Stomach (tissue), 9 donors: ENCODE results near the gene FASTKD3. TPM values are rescaled to one million over a fixed set of nuclear protein-coding genes. Genes with fewer than 3 reads are reported as not detected.

Experiments
- DNase-seq, 2 donors: peaks; one replicate each; pipeline versions ENCODE4 v3.0.0 to v3.0.0-alpha.2; 2013 to 2019
- H3K27ac ChIP-seq, 5 donors: fragments of 200-600 bp in 4 of 5; sonication (generic) in 4 of 5; one replicate each; pipeline ENCODE4 v1.5.1; 2013 to 2019; ENCODE audit warnings: mild to moderate bottlenecking in 1 of 5, moderate library complexity in 1 of 5
- H3K27me3 ChIP-seq, 3 donors: fragments of 200-600 bp; sonication (generic); one replicate each; pipeline ENCODE4 v1.5.1; 2017 to 2019; ENCODE audit warnings: mixed run types in 1 of 3
- H3K36me3 ChIP-seq, 4 donors: fragments of 200-600 bp; sonication (generic); 1 replicate in 3 of 4; 2 replicates in 1 of 4; pipeline ENCODE4 v1.5.1; 2016 to 2019
- H3K4me1 ChIP-seq, 4 donors: fragments of 200-600 bp; sonication (generic); one replicate each; pipeline ENCODE4 v1.5.1; 2016 to 2019
- H3K4me3 ChIP-seq, 4 donors: fragments of 200-600 bp; sonication (generic) in 3 of 4; one replicate each; pipeline ENCODE4 v1.5.1; 2016 to 2019; ENCODE audit warnings: mild to moderate bottlenecking in 1 of 4
- H3K9me3 ChIP-seq, 4 donors: fragments of 200-600 bp; sonication (generic); one replicate each; pipeline ENCODE4 v1.5.1; 2016 to 2019
- EP300 ChIP-seq: sonication (generic); formaldehyde crosslinking; IDR thresholded peaks from one replicate; pipeline ENCODE4 v1.6.1; 2017; ENCODE audit warnings: antibody characterized with exemption
- POLR2A ChIP-seq, 4 donors: fragments of 450-650 bp; IDR thresholded peaks; one replicate each; pipeline ENCODE4 v1.6.1; 2016; ENCODE audit warnings: antibody characterized with exemption in 4 of 4, control low read depth in 2 of 4, mild to moderate bottlenecking in 1 of 4, moderate library complexity in 1 of 4
- POLR2AphosphoS5 ChIP-seq, 3 donors: sonication (generic); formaldehyde crosslinking; IDR thresholded peaks; one replicate each; pipeline ENCODE4 v1.6.1; 2016; ENCODE audit warnings: antibody characterized with exemption in 3 of 3
- WGBS, 5 donors: extraction: QIAGEN DNeasy Blood & Tissue Kit in 3 of 5; methylation state at CpG; one replicate each; pipeline versions ENCODE4 v1.1.5 to v1.1.7; 2013 to 2018; 5-methylcytosine and 5-hydroxymethylcytosine counted together
- intact Hi-C: fragments of 100-400 bp; cut with DNase I; formaldehyde crosslinking; loops from one replicate; pipeline ENCODE4 v1.15.1; 2023; ENCODE audit warnings: low total_unique reads
- polyA plus RNA-seq, 3 donors: library from polyadenylated mRNA; stranded (reverse); fragments of 200-250 nt; gene quantifications; one replicate each; pipeline ENCODE4 v1.2.3, GENCODE V29; 2013
- total RNA-seq, 5 donors: library from RNA; depleted of rRNA; stranded (reverse); fragments of >200 nt; gene quantifications; one replicate each; pipeline versions ENCODE4 v1.1.0 to v1.2.3, GENCODE V29; 2014 to 2016
- TF ChIP-seq, protein P1 (sequence below), 7 experiments: fragments of 450-650 bp in 4 of 7; fragments of 200-600 bp in 3 of 7; sonication (generic) in 3 of 7; IDR thresholded peaks; one replicate each; pipeline ENCODE4 v1.5.1; 2016 to 2019; ENCODE audit warnings: antibody characterized with exemption in 7 of 7, control low read depth in 2 of 7, mild to moderate bottlenecking in 1 of 7
- donor health status: healthy with polysubstance abuse.
- donor health status: Bipolar disorder and iron deficiency.
- donor health status: healthy.

FASTKD3 gene
- total and polyA plus RNA-seq, 8 donors = 0.58 to 13.0 (median 9.9) TPM; not detected in 1

DNA sequence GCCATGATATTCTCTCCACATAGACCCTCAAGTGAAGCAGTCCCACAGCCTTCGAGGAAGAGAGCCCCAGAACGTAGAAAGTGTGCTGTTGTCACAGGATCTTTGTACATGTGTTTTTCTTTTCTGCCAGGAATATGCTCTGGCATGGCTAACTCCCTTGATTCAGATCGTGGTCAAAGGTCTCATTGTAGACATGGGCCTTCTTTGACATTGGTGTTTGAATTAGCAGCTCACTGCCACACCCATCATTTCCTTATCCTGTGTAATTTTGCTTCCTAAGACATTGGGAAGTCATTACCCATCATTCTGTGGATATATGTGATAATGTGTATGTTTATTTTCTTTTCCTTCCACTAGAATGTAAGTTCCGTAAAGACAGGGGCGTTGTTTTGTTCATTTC lies 25.6 kb upstream of the FASTKD3 start:
- Histone ChIP-seq H3K9me3 (no peaks in the 10 kb centered on the region), H3K4me3 (no peak overlapping the region), H3K36me3 (peaks cover 65 to 100% (median 97%) of the 10 kb centered on the region in 4 donors), H3K27ac (no peak overlapping the region), H3K4me1 (no peaks in the 10 kb centered on the region), H3K27me3 (no peaks in the 10 kb centered on the region)
- DNase-seq = peak in 1 of 2 donors; percentile 10
- TF ChIP-seq EP300 (no peak), POLR2A (IDR thresholded peaks at IDR 0.05) (no peak), POLR2AphosphoS5 (IDR thresholded peaks at IDR 0.05) (no peak)
- TF ChIP-seq, protein P1, sequence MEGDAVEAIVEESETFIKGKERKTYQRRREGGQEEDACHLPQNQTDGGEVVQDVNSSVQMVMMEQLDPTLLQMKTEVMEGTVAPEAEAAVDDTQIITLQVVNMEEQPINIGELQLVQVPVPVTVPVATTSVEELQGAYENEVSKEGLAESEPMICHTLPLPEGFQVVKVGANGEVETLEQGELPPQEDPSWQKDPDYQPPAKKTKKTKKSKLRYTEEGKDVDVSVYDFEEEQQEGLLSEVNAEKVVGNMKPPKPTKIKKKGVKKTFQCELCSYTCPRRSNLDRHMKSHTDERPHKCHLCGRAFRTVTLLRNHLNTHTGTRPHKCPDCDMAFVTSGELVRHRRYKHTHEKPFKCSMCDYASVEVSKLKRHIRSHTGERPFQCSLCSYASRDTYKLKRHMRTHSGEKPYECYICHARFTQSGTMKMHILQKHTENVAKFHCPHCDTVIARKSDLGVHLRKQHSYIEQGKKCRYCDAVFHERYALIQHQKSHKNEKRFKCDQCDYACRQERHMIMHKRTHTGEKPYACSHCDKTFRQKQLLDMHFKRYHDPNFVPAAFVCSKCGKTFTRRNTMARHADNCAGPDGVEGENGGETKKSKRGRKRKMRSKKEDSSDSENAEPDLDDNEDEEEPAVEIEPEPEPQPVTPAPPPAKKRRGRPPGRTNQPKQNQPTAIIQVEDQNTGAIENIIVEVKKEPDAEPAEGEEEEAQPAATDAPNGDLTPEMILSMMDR (IDR thresholded peaks at IDR 0.05) = no peak
- intact Hi-C loops = no loop called here
- WGBS, 5 donors = 60 to 72% (median 70%) methylated on average over 5 of the region's 5 CpGs

GRCh38 chr5:7888901-7889300 lies 20.1 kb upstream of the FASTKD3 start:
- WGBS, 5 donors = 92 to 97% (median 96%) methylated on average over 9 of the region's 9 CpGs
- Histone ChIP-seq H3K27ac (no peak overlapping the region), H3K4me3 (no peak overlapping the region), H3K27me3 (no peaks in the 10 kb centered on the region), H3K9me3 (no peaks in the 10 kb centered on the region), H3K4me1 (peaks cover 0 to 8% (median 0%) of the 10 kb centered on the region in 4 donors), H3K36me3 (peaks cover 47 to 91% (median 87%) of the 10 kb centered on the region in 4 donors)
- no peak for DNase-seq
- TF ChIP-seq, protein P1 (IDR thresholded peaks at IDR 0.05) = no peak
- TF ChIP-seq EP300 = no peak
- TF ChIP-seq POLR2AphosphoS5 (IDR thresholded peaks at IDR 0.05) = no peak
- TF ChIP-seq POLR2A (IDR thresholded peaks at IDR 0.05) = no peak
- intact Hi-C loops = no loop called here

GRCh38 chr5:7886849-7887475 lies 18.1 kb upstream of the FASTKD3 start:
- peak in 1 of 2 donors; percentile 70 for DNase-seq
- H3K4me1 ChIP-seq = peaks cover 0 to 10% (median 0%) of the 10 kb centered on the region in 4 donors
- 52 to 66% (median 61%) methylated on average over 7 of the region's 7 CpGs for WGBS, 5 donors
- peak overlapping the region in 1 of 5 donors; percentile 30 for H3K27ac ChIP-seq
- TF ChIP-seq, protein P1 (IDR thresholded peaks at IDR 0.05) = peak in 4 of 7 experiments; percentile 25 to 47 (median 47)
- no peak for TF ChIP-seq POLR2AphosphoS5 (IDR thresholded peaks at IDR 0.05)
- intact Hi-C loops = no loop called here
- peaks cover 41 to 90% (median 87%) of the 10 kb centered on the region in 4 donors for H3K36me3 ChIP-seq
- H3K9me3 ChIP-seq = no peaks in the 10 kb centered on the region
- H3K4me3 ChIP-seq = no peak overlapping the region
- H3K27me3 ChIP-seq = no peaks in the 10 kb centered on the region

- no peaks in the 10 kb centered on the region for H3K27me3 ChIP-seq
- no peaks in the 10 kb centered on the region for H3K9me3 ChIP-seq
- peaks cover 0 to 14% (median 2%) of the 10 kb centered on the region in 4 donors for H3K4me1 ChIP-seq
- no peak overlapping the region for H3K4me3 ChIP-seq
- H3K36me3 ChIP-seq = peaks cover 26 to 90% (median 90%) of the 10 kb centered on the region in 4 donors
- intact Hi-C loops = no loop called here
- DNase-seq = no peak
- TF ChIP-seq, protein P1 (IDR thresholded peaks at IDR 0.05) = no peak
- no peak for TF ChIP-seq EP300
- TF ChIP-seq POLR2AphosphoS5 (IDR thresholded peaks at IDR 0.05) = no peak
- TF ChIP-seq POLR2A (IDR thresholded peaks at IDR 0.05) = no peak
- no peak overlapping the region for H3K27ac ChIP-seq
- WGBS, 5 donors = 59 to 70% (median 68%) methylated on average over 5 of the region's 5 CpGs
Measured at GRCh38 chr5:7884491-7885267, 15.8 kb upstream of the FASTKD3 start.
